AG08396 (cell line): Measurements from ENCODE around the gene SLC35G6.
A peak's percentile ranks its signal among the peaks of the same experiment; 100 is the strongest.
"Not testable (repeated sequence)": the region's sequence is repeated elsewhere in the genome, so short reads cannot be mapped to it uniquely, and the experiment has no call there.

Experiments
- DNase-seq: peaks from one replicate; pipeline ENCODE4 v3.0.0; 2012; ENCODE audit warnings: low spot score, mixed read lengths

Gene SLC35G6

GRCh38 chr17:7478276-7479212 is 2.7 kb upstream of the SLC35G6 start:
- peak; percentile 75 for DNase-seq

GRCh38 chr17:7479213-7480088 is 1.8 kb upstream of the SLC35G6 start, which contains the start of gene ZBTB4:
TSS of gene ZBTB4 (minus strand) at chr17:7479631. CDS start at chr17:7466801, 12,830 bp downstream.
- peak; percentile 85 for DNase-seq

- DNase-seq = no peak
These were observed 1.2 kb upstream of the SLC35G6 start for GRCh38 chr17:7480089-7480384.

- DNase-seq = not testable (repeated sequence)
These were observed 846 bp downstream of the SLC35G6 start for GRCh38 chr17:7481842-7482741.

GRCh38 chr17:7482742-7483088 is 1.5 kb downstream of the SLC35G6 start:
- not testable (repeated sequence) for DNase-seq

GRCh38 chr17:7483255-7484066 is 2.2 kb downstream of the SLC35G6 start:
- peak; percentile 86 for DNase-seq

GRCh38 chr17:7484067-7484918 is 3.0 kb downstream of the SLC35G6 start, which contains the start of gene POLR2A:
TSS of gene POLR2A (plus strand) at chr17:7484366.
- peak; percentile 99 for DNase-seq

GRCh38 chr17:7484919-7485377 is 3.7 kb downstream of the SLC35G6 start:
- DNase-seq = no peak

GRCh38 chr17:7486181-7486580 is 4.9 kb downstream of the SLC35G6 start:
- DNase-seq = no peak

GRCh38 chr17:7490144-7490543 is 8.9 kb downstream of the SLC35G6 start:
- no peak for DNase-seq

GRCh38 chr17:7491583-7491982 is 10.3 kb downstream of the SLC35G6 start:
- no peak for DNase-seq

- no peak for DNase-seq
These were observed 12.7 kb downstream of the SLC35G6 start for GRCh38 chr17:7493941-7494340.

- no peak for DNase-seq
These were observed 14.7 kb downstream of the SLC35G6 start for GRCh38 chr17:7495906-7496434.

- DNase-seq = no peak
These were observed 15.4 kb downstream of the SLC35G6 start for GRCh38 chr17:7496470-7497183.

GRCh38 chr17:7497228-7497627 is 16.0 kb downstream of the SLC35G6 start:
- no peak for DNase-seq

- DNase-seq = no peak
These were observed 16.4 kb downstream of the SLC35G6 start for GRCh38 chr17:7497636-7498035.

- DNase-seq = no peak
These were observed 17.9 kb downstream of the SLC35G6 start for GRCh38 chr17:7499161-7499560.

- no peak for DNase-seq
These were observed 20.5 kb downstream of the SLC35G6 start for GRCh38 chr17:7501729-7502128.
